Stimulated activated CD4-positive, alpha-beta T cell treated with anti-CD3 and anti-CD28 coated beads, Interleukin-1b, Interleukin-23, amount 100 ng/mL, for 48 hours (primary cell): ENCODE data around the gene KRTAP5-9.
"Not testable (repeated sequence)": the region's sequence is repeated elsewhere in the genome, so short reads cannot be mapped to it uniquely, and the experiment has no call there.

ENCODE experiments used
- DNase-seq: peaks from one replicate; pipeline ENCODE4 v3.0.0-alpha.2; 2020

The KRTAP5-9 gene

DNA sequence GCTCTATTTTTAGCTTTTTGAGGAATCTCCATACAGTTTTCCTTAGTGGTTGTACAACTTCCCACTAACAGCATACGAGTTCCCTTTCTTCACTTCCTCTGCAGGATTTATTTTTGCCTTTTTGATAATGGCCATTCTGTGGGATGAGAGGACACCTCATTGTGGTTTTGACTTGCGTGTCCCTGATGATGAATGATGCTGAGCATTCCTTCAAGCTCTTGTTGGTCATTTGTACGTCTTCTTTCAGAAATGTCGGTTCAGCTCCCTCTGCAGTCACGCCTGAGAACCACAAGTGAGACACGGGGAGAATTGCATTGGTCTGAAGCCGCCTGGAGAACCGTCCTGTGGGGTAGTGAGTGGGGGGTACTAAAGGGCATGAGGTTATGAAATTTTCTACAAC is 15.2 kb downstream of the KRTAP5-9 start:
- peak; percentile 21 for DNase-seq

DNA sequence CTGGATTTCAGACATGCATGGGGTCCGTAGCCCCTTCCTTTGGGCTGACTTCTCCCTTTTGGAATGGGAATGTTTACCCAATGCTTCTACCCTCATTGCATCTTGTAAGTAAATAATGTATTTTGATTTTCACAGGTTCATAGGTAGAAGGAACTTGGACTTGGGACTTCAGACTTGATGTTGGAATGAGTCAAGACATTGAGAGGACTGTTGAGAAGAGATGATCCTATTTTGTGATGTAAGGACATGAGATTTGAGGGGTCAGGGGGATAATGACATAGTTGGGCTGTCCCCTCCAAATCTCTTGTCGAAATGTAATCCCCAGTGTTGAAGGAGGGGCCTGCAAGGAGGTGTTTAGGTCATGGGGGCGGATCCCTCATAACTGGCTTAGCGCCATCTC is 16.2 kb downstream of the KRTAP5-9 start:
- DNase-seq, result no peak

DNA sequence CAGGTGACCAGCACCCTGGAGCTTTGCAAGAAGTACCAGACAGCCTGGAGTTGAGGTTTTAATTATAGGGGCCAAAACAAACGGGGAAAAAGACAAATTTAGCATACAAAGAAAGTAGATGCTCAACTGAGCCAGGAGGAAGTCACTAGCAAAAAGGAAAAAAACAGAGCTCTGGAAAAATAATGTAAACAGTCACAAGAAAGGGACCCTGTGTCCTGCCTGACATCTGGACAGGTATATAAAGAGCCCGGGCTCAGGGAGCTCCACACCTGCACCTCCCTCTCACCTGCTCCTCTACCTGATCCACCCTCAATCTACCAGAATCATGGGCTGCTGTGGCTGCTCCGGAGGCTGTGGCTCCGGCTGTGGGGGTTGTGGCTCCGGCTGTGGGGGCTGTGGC is 17.0 kb downstream of the KRTAP5-9 start, which contains the start of gene KRTAP5-10:
Gene KRTAP5-10 (plus strand): TSS at position 301 of the 400 bp plus-strand sequence. CDS start 25 bp downstream, at position 326.
- no peak for DNase-seq

DNA sequence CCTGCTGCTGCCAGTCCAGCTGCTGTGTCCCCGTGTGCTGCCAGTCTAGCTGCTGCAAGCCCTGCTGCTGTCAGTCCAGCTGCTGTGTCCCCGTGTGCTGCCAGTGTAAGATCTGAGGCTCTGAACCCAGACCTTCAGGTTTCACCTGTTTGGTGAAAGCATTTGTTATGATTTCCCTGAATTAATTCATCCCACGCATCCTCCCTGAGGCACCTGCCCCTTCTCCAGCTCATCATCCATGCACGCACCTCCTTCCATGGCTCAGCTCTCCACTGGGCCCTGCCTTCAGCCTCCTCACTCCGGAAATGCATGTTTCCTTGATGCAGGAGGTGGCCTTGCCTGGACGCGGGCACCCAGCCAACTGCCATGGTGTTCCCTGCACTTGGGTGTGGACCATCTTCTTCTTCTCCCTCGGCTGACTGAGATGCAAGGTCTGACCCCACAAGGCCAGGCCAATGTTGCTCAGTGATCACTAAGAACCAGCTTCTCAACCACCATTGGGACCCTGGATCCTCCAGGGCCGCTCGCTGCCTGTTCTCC is 17.9 kb downstream of the KRTAP5-9 start:
- no peak for DNase-seq

DNA sequence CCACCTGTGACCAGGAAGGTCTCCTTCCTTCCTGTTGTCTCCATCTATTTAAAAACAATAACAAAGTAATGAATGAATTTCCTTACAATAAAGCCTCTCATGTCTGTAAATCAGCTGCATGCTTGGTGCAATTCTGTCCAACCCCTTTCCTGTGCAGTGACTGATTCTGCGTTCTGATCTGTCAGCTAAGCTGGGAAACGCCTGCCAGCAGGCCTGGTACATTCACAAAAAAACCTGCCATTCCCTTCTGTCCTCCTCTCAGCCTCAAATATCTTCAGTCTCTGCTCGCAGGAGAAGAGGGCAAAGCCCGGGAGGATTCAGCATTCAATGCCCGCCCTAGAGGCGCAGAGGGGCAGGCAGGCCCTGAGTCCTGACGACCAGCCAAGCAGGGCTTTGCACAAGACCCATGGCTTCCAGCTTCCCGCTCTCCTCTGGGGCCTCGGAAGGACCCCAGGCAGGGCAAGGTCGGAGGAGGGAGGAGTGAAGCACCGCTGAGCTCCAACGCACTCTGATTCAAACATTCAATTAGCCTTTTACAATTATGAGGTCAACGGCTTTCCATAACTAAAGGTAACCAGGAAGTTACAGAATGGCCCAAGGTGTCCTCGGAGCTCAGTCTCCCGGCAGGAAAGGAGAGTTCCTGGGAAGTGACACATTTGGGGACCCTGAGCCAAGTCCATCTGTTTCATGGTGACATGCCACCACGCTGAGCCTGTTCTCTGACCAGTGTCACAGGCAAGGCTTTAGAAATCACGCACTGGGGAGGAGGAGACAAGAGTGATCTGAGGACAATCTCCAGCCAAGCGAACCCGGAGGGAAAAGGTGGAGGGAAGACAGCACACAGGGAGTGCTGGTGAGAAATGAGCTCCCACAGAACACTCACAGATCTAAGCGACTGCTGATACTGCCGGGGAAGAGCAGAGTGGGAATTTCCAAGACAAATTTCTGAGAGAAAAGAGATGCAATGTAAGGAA is 18.7 kb downstream of the KRTAP5-9 start:
- not testable (repeated sequence) for DNase-seq

DNA sequence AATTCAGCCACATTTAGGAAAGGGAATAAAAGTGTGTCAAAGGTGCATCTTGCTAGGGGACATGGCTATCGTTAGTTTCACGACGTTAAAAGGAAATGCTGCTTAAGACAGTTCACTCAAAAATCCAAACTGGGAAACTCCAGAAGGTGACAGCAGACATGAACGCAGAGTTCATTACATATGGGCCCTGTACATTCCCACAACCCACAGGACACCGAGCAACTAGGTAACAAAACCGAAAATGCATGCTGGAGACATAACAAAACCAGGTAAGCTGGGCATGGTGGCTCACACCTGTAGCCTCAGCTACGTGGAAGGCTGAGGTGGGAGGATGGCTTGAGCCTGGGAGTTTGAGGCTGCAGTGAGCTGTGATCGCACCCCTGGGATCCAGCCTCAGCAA is 19.4 kb downstream of the KRTAP5-9 start:
- not testable (repeated sequence) for DNase-seq

DNA sequence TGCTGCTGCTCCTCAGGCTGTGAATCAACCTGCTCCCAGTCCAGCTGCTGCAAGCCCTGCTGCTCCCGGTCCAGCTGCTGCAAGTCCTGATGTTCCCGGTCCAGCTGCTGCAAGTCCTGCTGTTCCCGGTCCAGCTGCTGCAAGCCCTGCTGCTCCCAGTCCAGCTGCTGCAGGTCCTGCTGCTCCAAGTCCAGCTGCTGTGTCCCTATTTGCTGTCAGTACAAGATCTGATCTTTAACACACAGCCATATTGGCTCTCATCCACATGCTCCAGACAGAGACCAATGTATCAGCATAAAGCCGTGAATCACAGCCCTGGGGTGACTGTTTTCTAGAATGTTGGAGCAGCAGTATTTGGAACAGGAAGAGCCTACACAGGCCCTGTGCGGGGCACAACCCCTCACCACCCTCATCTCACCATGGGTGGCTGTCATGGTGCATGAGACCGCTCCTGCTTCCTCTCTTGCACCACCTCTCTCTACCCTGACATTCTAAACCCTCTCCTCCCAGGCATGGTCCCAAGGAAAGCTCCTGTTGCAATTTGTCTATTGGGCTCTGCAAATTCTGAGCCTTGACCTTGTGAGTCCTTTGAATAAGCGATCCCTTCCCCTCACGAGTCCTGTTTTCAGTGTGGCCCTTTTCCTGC is 20.6 kb downstream of the KRTAP5-9 start:
- no peak for DNase-seq

DNA sequence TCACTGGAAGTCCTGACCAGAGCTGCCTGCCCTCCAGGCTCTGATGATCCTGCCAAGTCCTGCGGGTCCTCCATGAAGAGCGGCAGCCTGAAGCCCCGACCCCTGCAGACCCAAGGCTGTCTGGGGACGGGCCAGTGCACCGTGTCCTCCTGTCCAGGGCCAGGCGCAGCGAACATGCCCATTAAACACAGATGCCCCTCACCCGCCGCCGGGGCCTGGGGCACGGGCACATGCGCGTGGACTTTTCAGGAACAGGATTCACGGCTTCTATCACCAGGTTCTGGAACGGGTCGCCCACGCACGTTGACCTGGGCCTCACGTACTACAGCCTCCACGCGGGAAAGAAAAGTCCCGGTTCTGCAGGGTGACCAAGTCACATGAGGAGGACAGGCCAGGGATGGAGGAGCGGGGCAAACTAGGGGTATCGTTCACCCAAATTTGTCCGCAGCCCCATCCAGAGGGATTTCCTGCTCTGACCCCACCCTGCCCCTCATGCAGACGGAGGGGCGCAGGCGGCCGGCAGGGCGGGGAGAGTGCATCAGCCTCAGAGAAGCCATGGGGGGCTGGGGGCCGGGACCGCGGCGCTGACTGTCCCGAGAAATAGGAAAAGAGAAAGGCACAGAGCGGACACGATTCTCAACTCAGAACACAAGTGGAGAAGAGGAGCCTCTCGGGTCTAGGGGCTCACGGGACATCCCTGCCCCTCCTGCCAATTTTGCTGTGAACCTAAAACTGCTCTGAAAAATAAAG is 23.1 kb downstream of the KRTAP5-9 start:
- not testable (repeated sequence) for DNase-seq

DNA sequence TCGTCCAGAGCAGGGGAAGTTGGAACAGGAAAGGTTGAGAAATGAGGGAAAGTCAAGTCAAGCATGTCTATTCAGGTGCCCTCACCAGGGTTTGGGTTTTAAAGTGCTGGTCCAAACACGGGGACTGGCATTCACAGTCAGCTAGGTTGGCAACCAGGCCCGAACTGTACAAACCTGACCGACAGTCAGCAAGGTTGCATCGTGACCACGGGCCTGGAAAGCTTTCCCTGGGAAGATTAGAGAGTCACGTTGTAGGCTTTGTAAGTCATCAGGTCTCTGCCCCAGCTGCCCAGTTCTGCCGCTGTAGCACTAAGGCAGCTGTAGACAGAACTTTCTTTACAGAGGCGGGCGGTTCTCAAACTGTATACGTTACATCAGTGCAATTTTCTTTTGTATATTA is 24.6 kb downstream of the KRTAP5-9 start:
- DNase-seq, result no peak

DNA sequence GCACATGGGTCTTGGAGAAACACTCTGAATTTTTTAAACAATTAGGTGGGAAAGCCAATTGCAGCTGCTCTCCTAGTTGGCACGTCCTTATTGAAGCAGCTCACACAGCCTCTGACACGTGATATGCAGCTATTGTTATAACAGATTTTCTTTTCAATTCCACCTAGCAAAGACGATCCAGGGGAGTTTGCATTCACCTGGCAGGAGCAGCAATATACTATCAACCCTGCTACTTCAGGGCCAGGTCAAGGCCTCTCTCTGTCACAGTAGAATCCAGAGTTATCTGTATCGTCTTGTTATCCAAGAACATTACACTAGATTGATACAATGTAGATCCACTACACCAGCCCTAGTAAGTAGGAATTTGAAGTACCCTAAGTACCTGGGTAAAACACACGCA is 26.2 kb downstream of the KRTAP5-9 start:
- DNase-seq, result no peak

DNA sequence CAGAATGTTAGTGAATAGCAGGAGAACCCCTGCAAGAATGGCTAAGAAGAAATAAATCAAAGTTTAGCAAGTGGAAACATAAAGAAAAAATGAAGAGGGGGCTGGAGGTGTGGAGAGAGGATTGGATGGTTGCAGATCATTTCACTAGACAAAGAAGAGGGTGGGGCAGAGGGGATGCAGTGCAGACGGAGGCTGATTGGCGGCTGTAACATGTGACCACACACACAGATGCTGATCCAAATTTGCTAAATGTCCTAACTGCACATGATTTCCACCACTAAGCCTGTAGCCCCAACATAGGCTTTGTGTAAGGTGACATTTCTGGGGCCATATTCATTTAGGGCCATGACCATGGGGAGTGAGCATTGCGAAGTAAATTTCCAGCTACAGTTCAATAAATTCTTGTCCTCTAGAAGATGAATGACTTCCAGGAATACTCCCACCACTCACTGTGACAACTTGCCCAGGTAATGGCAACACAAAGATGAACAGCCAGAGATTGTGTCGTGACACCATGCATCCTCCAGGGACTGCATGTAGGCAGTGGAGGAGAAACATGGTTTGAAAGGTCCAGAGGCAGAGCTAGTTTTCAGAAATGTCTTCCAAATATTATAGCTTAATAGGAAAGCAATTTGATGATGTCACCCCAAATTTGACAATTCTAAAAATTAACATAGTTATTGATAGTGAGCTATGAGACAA is 27.7 kb downstream of the KRTAP5-9 start:
- no peak for DNase-seq

DNA sequence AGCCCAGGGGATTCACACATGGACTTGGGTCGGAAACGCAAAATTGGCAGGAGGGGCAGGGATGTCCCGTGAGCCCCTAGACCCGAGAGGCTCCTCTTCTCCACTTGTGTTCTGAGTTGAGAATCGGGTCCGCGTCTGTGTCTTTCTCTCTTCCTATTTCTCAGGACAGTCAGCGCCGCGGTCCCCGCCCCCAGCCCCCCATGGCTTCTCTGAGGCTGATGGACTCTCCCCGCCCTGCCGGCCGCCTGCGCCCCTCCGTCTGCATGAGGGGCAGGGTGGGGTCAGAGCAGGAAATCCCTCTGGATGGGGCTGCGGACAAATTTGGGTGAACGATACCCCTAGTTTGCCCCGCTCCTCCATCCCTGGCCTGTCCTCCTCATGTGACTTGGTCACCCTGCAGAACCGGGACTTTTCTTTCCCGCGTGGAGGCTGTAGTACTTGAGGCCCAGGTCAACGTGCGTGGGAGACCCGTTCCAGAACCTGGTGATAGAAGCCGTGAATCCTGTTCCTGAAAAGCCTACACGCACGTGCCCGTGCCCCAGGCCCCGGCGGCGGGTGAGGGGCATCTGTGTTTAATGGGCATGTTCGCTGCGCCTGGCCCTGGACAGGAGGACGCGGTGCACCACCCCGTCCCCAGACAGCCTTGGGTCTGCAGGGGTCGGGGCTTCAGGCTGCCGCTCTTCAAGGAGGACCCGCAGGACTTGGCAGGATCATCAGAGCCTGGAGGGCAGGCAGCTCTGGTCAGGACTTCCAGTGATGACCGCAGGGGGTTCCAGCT is 28.7 kb downstream of the KRTAP5-9 start:
- not testable (repeated sequence) for DNase-seq

DNA sequence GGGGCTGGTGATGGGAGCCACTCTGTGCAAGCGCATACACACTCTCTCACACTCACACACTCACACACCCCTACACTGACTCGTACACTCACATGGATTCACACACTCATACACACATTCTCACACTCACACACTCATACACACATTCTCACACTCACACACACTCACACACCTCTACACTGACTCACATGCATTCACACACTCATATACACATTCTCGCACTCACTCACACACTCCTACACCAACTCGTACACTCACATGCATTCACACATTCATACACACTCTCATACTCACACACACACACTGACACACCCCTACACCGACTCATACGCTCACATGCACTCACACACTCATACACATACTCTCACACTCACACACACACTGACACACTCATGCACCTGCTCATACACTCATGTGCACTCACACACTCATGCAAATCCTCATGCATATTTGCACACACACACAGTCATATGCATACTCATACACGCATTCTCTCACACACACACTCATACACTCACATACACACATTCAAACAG is 29.3 kb downstream of the KRTAP5-9 start:
- DNase-seq, result no peak

DNA sequence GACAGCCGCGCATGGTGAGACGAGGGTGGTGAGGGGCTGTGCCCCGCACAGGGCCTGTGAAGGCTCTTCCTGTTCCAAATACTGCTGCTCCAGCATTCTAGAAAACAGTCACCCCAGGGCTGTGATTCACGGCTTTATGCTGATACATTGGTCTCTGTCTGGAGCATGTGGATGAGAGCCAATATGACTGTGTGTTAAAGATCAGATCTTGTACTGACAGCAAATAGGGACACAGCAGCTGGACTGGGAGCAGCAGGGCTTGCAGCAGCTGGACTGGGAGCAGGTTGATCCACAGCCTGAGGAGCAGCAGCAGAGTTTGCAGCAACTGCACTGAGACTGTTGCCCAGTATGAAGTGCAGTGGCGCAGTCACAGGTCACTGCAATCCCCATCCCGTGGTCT is 31.3 kb downstream of the KRTAP5-9 start:
- DNase-seq, result not testable (repeated sequence)

DNA sequence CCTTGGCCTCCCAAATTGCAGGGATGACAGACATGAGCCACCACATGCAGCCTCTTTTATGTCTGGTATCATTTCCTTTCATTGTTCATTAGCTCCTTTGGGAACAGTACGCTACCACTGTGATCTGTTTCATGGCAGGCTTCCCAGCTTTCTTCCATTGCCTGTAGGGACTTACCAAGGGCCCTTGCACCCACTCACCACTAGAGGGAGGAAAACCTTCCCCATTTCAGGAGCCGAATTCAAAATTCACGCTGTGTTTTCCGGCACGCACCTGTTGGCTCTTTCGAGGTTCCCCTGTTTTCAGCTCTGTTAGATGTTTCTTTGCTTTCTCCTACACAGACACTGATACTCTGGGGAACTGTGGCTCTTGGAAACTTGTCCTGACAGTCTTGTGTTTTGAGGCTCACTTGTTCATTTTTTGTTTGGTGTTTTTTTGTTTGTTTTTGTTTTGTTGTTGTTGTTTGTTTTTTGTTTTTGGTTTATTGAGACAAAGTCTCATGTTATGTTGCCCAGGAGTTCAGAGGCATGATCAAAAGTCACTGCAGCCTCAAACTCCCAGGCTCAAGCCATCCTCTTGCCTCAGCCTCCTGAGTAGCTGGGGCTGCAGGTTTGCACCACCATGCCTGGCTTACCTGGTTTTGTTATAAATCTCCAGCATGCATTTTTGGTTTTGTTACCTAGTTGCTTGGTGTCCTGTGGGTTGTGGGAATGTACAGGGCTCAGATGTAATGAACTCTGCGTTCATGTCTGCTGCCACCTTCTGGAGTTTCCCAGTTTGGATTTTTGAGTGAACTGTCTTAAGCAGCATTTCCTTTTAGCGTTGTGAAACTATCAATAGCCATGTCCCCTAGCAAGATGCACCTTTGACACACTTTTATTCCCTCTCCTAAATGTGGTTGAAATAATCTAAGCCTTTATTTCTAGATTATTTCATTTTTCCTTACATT is 32.1 kb downstream of the KRTAP5-9 start:
- peak; percentile 17 for DNase-seq

DNA sequence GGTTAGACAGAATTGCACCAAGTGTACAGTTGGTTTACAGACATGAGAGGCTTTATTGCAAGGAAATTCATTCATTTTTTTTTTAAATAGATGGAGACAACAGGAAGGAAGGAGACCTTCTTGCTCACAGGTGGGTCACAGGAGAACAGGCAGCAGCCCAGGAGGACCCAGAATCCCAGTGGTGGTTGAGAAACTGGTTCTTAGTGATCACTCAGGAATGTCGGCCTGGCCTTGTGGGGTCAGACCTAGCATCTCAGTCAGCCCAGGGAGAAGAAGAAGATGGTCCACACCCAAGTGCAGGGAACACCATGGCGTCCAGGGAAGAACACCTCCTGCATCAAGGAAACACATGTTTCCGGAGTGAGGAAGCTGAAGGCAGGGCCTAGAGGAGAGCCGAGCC is 33.6 kb downstream of the KRTAP5-9 start:
- DNase-seq, result no peak

DNA sequence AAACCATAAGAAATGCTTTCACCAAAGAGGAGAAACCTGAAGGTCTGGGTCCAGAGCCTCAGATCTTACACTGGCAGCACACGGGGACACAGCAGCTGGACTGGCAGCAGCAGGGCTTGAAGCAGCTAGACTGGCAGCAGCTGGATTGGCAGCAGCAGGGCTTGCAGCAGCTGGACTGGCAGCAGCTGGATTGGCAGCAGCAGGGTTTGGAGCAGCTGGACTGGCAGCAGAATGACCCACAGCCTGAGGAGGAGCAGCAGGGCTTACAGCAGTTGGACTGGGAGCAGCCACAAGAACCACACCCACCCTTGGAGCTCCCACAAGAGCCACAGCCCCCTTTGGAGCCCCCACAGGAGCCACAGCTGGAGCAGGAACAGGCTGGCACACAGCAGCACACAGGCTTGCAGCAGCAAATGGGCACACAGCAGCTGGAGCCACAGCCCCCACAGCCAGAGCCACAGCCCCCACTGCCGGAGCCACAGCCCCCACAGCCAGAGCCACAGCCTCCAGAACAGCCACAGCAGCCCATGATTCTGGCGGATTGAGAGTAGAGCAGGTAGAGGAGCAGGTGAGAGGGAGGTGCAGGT is 34.2 kb downstream of the KRTAP5-9 start, which contains the start of gene KRTAP5-11:
Gene KRTAP5-11 (minus strand): TSS at position 567 of the 587 bp plus-strand sequence. CDS start 38 bp downstream, at position 529.
- no peak for DNase-seq

DNA sequence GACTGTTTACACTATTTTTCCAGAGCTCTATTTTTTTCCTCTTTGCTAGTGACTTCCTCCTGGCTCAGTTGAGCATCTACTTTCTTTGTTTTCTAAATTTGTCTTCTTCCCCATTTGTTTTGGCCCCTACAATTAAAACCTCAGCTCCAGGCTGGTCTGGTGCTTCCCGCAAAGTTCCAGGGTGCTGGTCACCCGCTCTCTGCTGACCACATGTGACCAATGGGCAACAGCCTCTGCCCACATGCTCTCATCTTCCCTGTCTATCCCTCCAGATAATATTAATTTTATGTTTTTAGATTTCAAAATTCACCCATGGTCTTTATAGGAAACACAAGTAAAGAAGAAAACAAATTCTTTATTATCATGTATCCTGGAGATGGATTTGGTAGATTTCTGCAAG is 34.7 kb downstream of the KRTAP5-9 start:
- not testable (repeated sequence) for DNase-seq

DNA sequence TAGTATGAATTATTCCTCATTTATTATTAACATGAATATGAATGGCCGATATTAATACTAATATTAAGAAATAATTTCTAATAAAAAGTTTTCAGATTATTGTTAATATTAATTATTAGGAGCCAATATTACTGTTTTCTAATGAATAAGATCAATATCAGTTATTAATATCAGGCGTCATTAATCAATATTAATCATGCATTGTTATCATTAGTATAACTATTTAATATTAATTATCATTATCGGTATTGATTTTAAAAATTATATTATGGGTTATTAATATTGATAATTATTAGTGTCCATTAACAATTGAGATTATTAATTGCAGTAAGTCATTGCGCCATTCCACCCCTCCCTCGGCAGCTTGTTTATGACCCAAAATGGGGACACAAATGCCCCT is 37.5 kb downstream of the KRTAP5-9 start:
- DNase-seq, result not testable (repeated sequence)
